HepG2 (cell line): ENCODE measurements around the gene C1QTNF12. TPM values are rescaled to one million over a fixed set of nuclear protein-coding genes. Genes with fewer than 3 reads are reported as not detected.
A peak's percentile ranks its signal among the peaks of the same experiment; 100 is the strongest.

Experiments
- NRL ChIP-seq: sonication (generic); formaldehyde crosslinking; IDR thresholded peaks from 2 replicates; pipeline ENCODE4 v1.5.0; 2020; ENCODE audit warnings: missing genetic modification reagents, mild to moderate bottlenecking, moderate library complexity, borderline replicate concordance
- POGZ ChIP-seq: sonication (generic); formaldehyde crosslinking; IDR thresholded peaks from 2 replicates; pipeline ENCODE4 v1.4.0; 2020; ENCODE audit warnings: mild to moderate bottlenecking, missing genetic modification reagents
- RFX1 ChIP-seq: fragments of 450-650 bp; IDR thresholded peaks from 2 replicates; pipeline ENCODE4 v1.6.1; 2017
- STAT5B ChIP-seq: sonication (generic); formaldehyde crosslinking; IDR thresholded peaks from 2 replicates; pipeline ENCODE4 v1.4.0; 2020; ENCODE audit warnings: missing genetic modification reagents
- SUZ12 ChIP-seq: fragments of 150-350 bp; IDR thresholded peaks from 2 replicates; pipeline ENCODE4 v1.6.1; 2014; ENCODE audit warnings: low read depth, low read length
- ZFP37 ChIP-seq: sonication (generic); formaldehyde crosslinking; IDR thresholded peaks from 2 replicates; pipeline ENCODE4 v1.4.0; 2020; ENCODE audit warnings: missing genetic modification reagents, borderline replicate concordance
- ZNF30 ChIP-seq: sonication (generic); formaldehyde crosslinking; IDR thresholded peaks from 2 replicates; pipeline ENCODE4 v1.5.0; 2020; ENCODE audit warnings: mild to moderate bottlenecking, missing genetic modification reagents
- ZNF607 ChIP-seq: sonication (generic); formaldehyde crosslinking; IDR thresholded peaks from 2 replicates; pipeline ENCODE4 v1.5.1; 2020; ENCODE audit warnings: missing genetic modification reagents, mild to moderate bottlenecking, borderline replicate concordance
- ZNF788 ChIP-seq: sonication (generic); formaldehyde crosslinking; IDR thresholded peaks from 2 replicates; pipeline ENCODE4 v1.5.0; 2020; ENCODE audit warnings: mild to moderate bottlenecking, missing genetic modification reagents, borderline replicate concordance
- ZNF879 ChIP-seq: sonication (generic); formaldehyde crosslinking; IDR thresholded peaks from 2 replicates; pipeline ENCODE4 v1.8.1; 2023; ENCODE audit warnings: missing genetic modification reagents
- polyA plus RNA-seq, 8 experiments: library from polyadenylated mRNA; depleted of rRNA in 3 of 8; stranded (reverse) in 7 of 8; unstranded in 1 of 8; fragments of >200 nt; fragmentation: Illumina TruSeq in 4 of 8; extraction: Trizol in 4 of 8; gene quantifications; 2 replicates each; pipeline versions ENCODE4 v1.2.1 to v1.2.3, GENCODE V29; 2011 to 2016; ENCODE audit warnings: low read depth in 4 of 8, missing spikeins in 1 of 8, mixed read lengths in 1 of 8; ENCODE audit not compliant: insufficient read depth in 1 of 8
- total RNA-seq, 5 experiments: library from RNA; depleted of rRNA; stranded (reverse); fragments of >200 nt; fragmentation: Illumina TruSeq; extraction: Trizol; gene quantifications; 2 replicates each; pipeline ENCODE4 v1.2.3, GENCODE V29; 2016; ENCODE audit warnings: low read depth in 1 of 5
- TF ChIP-seq, protein P1 (sequence below): IDR thresholded peaks from 2 replicates; pipeline ENCODE4 v1.6.1; 2016; ENCODE audit warnings: mild to moderate bottlenecking
- TF ChIP-seq, protein P2 (sequence below): sonication (generic); formaldehyde crosslinking; IDR thresholded peaks from 2 replicates; pipeline ENCODE4 v1.5.0; 2020; ENCODE audit warnings: missing genetic modification reagents
- TF ChIP-seq, protein P3 (sequence below): sonication (generic); formaldehyde crosslinking; IDR thresholded peaks from 2 replicates; pipeline ENCODE4 v1.5.0; 2020; ENCODE audit warnings: missing genetic modification reagents, mild to moderate bottlenecking, borderline replicate concordance
- TF ChIP-seq, protein P4 (sequence below): IDR thresholded peaks from 2 replicates; pipeline ENCODE4 v1.6.1; 2018; ENCODE audit warnings: missing genetic modification reagents
- TF ChIP-seq, protein P5 (sequence below): conservative IDR thresholded peaks from 2 replicates; pipeline ENCODE4 v1.6.1; 2018; ENCODE audit warnings: missing genetic modification reagents
- TF ChIP-seq, protein P6 (sequence below): sonication (generic); formaldehyde crosslinking; IDR thresholded peaks from 2 replicates; pipeline ENCODE4 v1.4.0; 2020; ENCODE audit warnings: mild to moderate bottlenecking, missing genetic modification reagents
- TF ChIP-seq, protein P7 (sequence below): sonication (generic); formaldehyde crosslinking; IDR thresholded peaks from 2 replicates; pipeline ENCODE4 v1.5.1; 2020; ENCODE audit warnings: mild to moderate bottlenecking, missing genetic modification reagents

C1QTNF12 gene
- total and polyA plus RNA-seq, 2 of the 13 experiments (the other 11 are each of a cell fraction or from before 2014, with no cell fraction given): 0.18 to 0.64 TPM

DNA sequence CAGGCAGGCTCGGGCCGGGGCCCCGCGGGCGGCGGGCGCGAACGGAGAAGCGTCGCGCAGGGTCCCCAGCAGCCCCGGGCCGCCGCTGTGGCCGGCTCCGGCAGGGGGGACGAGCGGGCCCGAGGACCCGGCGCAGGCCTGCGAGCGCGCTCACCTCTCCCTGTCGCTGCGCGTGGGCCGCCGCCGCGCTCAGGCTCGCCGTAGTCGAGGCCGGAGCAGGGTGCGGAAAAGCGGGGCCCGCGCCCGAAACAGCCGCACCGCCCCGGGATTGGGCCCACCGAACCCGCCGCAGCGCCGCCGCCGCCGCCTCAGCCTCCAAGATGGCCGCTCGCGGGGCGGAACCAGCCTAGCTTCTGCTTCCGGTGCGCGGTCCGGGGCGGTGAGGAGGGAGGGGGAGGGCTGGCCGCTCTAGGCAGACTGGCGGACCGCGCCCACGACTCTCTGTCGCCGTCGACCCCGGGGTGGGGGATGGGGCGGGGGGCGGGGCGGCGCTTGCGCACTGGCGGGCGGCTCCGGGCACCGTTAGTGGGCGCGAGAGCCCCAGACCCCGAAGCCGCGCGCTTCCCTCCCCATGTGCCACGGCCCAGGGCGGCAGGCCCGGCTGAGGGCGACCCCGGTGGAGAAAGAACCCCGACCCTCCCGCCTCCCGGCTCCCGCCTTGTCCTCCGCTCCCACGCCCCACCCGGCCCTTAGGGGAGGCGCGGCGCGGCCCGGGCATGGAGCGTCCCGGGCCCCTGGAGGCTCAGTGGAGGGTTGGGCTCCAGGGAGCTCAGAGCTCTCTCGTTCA, 27.2 kb upstream of the C1QTNF12 start, which contains the start of gene UBE2J2 (continued):
- TF ChIP-seq SUZ12: no peak
- TF ChIP-seq ZFP37 (CRISPR knock-in tag): peak; percentile 61; the same call in 1 of the 2 replicates
- TF ChIP-seq, protein P1, sequence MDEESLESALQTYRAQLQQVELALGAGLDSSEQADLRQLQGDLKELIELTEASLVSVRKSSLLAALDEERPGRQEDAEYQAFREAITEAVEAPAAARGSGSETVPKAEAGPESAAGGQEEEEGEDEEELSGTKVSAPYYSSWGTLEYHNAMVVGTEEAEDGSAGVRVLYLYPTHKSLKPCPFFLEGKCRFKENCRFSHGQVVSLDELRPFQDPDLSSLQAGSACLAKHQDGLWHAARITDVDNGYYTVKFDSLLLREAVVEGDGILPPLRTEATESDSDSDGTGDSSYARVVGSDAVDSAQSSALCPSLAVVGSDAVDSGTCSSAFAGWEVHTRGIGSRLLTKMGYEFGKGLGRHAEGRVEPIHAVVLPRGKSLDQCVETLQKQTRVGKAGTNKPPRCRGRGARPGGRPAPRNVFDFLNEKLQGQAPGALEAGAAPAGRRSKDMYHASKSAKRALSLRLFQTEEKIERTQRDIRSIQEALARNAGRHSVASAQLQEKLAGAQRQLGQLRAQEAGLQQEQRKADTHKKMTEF (CRISPR knock-in tag): peak; percentile 71; the same call in 1 of the 2 replicates
- no peak for TF ChIP-seq POGZ (CRISPR knock-in tag)
- no peak for TF ChIP-seq NRL
- TF ChIP-seq, protein P2, sequence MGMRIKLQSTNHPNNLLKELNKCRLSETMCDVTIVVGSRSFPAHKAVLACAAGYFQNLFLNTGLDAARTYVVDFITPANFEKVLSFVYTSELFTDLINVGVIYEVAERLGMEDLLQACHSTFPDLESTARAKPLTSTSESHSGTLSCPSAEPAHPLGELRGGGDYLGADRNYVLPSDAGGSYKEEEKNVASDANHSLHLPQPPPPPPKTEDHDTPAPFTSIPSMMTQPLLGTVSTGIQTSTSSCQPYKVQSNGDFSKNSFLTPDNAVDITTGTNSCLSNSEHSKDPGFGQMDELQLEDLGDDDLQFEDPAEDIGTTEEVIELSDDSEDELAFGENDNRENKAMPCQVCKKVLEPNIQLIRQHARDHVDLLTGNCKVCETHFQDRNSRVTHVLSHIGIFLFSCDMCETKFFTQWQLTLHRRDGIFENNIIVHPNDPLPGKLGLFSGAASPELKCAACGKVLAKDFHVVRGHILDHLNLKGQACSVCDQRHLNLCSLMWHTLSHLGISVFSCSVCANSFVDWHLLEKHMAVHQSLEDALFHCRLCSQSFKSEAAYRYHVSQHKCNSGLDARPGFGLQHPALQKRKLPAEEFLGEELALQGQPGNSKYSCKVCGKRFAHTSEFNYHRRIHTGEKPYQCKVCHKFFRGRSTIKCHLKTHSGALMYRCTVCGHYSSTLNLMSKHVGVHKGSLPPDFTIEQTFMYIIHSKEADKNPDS (CRISPR knock-in tag): peak; percentile 54; the same call in 1 of the 2 replicates
- TF ChIP-seq, protein P3, sequence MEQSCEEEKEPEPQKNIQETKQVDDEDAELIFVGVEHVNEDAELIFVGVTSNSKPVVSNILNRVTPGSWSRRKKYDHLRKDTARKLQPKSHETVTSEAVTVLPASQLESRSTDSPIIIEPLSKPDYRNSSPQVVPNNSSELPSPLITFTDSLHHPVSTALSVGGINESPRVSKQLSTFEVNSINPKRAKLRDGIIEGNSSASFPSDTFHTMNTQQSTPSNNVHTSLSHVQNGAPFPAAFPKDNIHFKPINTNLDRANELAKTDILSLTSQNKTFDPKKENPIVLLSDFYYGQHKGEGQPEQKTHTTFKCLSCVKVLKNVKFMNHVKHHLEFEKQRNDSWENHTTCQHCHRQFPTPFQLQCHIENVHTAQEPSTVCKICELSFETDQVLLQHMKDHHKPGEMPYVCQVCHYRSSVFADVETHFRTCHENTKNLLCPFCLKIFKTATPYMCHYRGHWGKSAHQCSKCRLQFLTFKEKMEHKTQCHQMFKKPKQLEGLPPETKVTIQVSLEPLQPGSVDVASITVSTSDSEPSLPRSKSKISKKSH (CRISPR knock-in tag): peak; percentile 55; the same call in 1 of the 2 replicates
- peak; percentile 31; the same call in 1 of the 2 replicates for TF ChIP-seq ZNF607
- TF ChIP-seq, protein P4, sequence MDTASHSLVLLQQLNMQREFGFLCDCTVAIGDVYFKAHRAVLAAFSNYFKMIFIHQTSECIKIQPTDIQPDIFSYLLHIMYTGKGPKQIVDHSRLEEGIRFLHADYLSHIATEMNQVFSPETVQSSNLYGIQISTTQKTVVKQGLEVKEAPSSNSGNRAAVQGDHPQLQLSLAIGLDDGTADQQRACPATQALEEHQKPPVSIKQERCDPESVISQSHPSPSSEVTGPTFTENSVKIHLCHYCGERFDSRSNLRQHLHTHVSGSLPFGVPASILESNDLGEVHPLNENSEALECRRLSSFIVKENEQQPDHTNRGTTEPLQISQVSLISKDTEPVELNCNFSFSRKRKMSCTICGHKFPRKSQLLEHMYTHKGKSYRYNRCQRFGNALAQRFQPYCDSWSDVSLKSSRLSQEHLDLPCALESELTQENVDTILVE: peak; percentile 95
- 0 out of 2 replicates have a peak, but pooled peaks have one; percentile 15 for TF ChIP-seq ZNF30 (CRISPR knock-in tag)
- no peak for TF ChIP-seq STAT5B (CRISPR knock-in tag)
- TF ChIP-seq ZNF879: 0 out of 2 replicates have a peak, but pooled peaks have one; percentile 64
- TF ChIP-seq, protein P5, sequence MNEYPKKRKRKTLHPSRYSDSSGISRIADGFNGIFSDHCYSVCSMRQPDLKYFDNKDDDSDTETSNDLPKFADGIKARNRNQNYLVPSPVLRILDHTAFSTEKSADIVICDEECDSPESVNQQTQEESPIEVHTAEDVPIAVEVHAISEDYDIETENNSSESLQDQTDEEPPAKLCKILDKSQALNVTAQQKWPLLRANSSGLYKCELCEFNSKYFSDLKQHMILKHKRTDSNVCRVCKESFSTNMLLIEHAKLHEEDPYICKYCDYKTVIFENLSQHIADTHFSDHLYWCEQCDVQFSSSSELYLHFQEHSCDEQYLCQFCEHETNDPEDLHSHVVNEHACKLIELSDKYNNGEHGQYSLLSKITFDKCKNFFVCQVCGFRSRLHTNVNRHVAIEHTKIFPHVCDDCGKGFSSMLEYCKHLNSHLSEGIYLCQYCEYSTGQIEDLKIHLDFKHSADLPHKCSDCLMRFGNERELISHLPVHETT: peak; percentile 96
- no peak for TF ChIP-seq RFX1
- TF ChIP-seq, protein P6, sequence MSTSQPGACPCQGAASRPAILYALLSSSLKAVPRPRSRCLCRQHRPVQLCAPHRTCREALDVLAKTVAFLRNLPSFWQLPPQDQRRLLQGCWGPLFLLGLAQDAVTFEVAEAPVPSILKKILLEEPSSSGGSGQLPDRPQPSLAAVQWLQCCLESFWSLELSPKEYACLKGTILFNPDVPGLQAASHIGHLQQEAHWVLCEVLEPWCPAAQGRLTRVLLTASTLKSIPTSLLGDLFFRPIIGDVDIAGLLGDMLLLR: no peak
- peak; percentile 14 for TF ChIP-seq ZNF788 (CRISPR knock-in tag)
- TF ChIP-seq, protein P7, sequence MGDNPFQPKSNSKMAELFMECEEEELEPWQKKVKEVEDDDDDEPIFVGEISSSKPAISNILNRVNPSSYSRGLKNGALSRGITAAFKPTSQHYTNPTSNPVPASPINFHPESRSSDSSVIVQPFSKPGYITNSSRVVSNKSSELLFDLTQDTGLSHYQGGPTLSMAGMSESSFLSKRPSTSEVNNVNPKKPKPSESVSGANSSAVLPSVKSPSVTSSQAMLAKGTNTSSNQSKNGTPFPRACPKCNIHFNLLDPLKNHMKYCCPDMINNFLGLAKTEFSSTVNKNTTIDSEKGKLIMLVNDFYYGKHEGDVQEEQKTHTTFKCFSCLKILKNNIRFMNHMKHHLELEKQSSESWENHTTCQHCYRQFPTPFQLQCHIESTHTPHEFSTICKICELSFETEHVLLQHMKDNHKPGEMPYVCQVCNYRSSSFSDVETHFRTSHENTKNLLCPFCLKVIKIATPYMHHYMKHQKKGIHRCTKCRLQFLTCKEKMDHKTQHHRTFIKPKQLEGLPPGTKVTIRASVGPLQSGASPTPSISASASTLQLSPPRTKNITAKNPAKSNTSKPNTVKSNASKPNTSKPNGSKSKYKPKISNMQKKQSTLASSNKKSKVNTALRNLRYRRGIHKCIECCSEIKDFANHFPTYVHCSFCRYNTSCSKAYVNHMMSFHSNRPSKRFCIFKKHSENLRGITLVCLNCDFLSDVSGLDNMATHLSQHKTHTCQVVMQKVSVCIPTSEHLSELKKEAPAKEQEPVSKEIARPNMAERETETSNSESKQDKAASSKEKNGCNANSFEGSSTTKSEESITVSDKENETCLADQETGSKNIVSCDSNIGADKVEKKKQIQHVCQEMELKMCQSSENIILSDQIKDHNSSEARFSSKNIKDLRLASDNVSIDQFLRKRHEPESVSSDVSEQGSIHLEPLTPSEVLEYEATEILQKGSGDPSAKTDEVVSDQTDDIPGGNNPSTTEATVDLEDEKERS (CRISPR knock-in tag): no peak
